ENCODE data around the gene HLA-DOA. TPM values are rescaled to one million over a fixed set of nuclear protein-coding genes. Genes with fewer than 3 reads are reported as not detected.

HLA-DOA gene
- total RNA-seq, 1 experiment from 2014 or later, result not detected

DNA sequence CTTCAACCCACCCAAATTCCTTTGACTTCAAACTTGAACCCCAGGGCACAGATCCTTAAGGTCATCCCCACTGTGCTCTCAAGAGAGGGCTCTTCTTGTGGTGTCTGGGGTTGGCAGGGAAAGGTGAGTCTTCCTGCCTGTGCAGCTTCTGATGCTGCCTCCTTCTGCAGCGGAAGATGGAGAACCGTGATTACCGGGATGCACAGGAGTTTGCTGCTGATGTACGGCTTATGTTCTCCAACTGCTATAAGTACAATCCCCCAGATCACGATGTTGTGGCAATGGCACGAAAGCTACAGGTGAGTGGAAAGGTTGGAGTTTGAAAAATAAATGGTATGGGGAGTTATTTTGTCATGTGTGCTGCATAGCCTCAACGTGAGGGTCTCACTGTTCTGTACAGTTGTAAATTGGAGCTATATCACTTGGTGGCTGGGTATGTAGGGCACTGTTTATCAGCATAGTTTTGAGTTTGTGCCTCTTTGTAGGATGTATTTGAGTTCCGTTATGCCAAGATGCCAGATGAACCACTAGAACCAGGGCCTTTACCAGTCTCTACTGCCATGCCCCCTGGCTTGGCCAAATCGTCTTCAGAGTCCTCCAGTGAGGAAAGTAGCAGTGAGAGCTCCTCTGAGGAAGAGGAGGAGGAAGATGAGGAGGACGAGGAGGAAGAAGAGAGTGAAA is 32.0 kb downstream of the HLA-DOA start:
- H3K4me1 ChIP-seq (ENCODE audit: insufficient read depth, low read length), result peaks cover 18% of the 10 kb centered on the region
- peaks cover 91% of the 10 kb centered on the region for H3K36me3 ChIP-seq (ENCODE audit: low read depth, low read length)
- no TSS peak for BruUV-seq (replicated peaks)
- peaks cover 33% of the 10 kb centered on the region for H3F3A ChIP-seq (ENCODE audit: low read length, unreplicated experiment)
- ATAC-seq, result no peak
- H3K4me2 ChIP-seq (ENCODE audit: low read length), result peak overlapping the region; percentile 94; the same call in 1 of the 2 replicates
- peaks cover 81% of the 10 kb centered on the region for H3K79me2 ChIP-seq (ENCODE audit: low read length)
- no peak overlapping the region for H2AFZ ChIP-seq (ENCODE audit: low read length)
- no peak overlapping the region for H3K27ac ChIP-seq (ENCODE audit: low read length)
- DNase-seq, result no peak
- no peak overlapping the region for H3K9ac ChIP-seq (ENCODE audit: low read length)
- intact Hi-C loops (cut with micrococcal nuclease), result no loop called here
- ChIA-PET POLR2A (ENCODE audit: unreplicated experiment) (no interaction called here), CTCF (no interaction called here)
- no peaks in the 10 kb centered on the region for H3K9me2 ChIP-seq (replicated peaks; ENCODE audit: low read length)
- H3K9me3 ChIP-seq (ENCODE audit: low read length), result no peaks in the 10 kb centered on the region
- H3K4me3 ChIP-seq (ENCODE audit: low read length), result no peak overlapping the region
- TF ChIP-seq EZH2 (IDR thresholded peaks at IDR 0.05; ENCODE audit: low read length, unreplicated experiment), result no peak
- H3K27me3 ChIP-seq (ENCODE audit: low read length), result no peaks in the 10 kb centered on the region
- H4K20me1 ChIP-seq (ENCODE audit: low read length), result peaks cover 100% of the 10 kb centered on the region

DNA sequence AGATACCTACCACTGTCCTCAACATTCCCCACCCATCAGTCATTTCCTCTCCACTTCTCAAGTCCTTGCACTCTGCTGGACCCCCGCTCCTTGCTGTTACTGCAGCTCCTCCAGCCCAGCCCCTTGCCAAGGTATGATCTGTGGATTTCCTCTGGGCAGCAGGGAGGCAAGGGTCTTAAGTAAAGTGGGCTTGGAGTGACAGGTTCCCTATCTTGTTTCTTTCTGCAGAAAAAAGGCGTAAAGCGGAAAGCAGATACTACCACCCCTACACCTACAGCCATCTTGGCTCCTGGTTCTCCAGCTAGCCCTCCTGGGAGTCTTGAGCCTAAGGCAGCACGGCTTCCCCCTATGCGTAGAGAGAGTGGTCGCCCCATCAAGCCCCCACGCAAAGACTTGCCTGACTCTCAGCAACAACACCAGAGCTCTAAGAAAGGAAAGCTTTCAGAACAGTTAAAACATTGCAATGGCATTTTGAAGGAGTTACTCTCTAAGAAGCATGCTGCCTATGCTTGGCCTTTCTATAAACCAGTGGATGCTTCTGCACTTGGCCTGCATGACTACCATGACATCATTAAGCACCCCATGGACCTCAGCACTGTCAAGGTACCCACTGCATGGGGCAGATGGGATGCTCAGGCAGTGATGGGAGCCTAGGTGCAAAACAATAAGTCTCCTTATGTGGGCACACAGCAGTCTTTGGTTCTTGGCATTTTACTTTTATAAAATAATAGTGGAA is 32.9 kb downstream of the HLA-DOA start:
- no TSS peak for BruUV-seq (replicated peaks)

DNA sequence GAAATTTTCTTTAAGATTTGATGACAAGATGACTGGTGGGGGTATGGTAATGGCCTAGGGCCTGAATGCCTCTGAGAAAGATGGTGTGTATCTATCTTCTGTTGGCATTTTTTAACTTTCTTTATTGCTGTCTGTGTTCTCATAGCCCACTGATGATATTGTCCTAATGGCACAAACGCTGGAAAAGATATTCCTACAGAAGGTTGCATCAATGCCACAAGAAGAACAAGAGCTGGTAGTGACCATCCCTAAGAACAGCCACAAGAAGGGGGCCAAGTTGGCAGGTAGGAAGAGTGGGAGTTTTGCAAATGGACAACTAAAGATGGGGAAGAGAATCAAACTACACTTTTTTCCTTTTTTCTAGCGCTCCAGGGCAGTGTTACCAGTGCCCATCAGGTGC is 33.5 kb downstream of the HLA-DOA start:
- CTCF ChIA-PET, result interaction anchor here (0.6 kb wide), 1 partner anchor 1960 kb away, joined by 10 read pairs; no protein-coding TSS in a partner anchor
- Histone ChIP-seq H2AFZ (ENCODE audit: low read length) (no peak overlapping the region), H4K20me1 (ENCODE audit: low read length) (peaks cover 88% of the 10 kb centered on the region), H3K79me2 (ENCODE audit: low read length) (peaks cover 89% of the 10 kb centered on the region), H3K27ac (ENCODE audit: low read length) (no peak overlapping the region), H3K9me3 (ENCODE audit: low read length) (no peaks in the 10 kb centered on the region), H3K36me3 (ENCODE audit: low read depth, low read length) (peaks cover 86% of the 10 kb centered on the region), H3K4me1 (ENCODE audit: insufficient read depth, low read length) (peaks cover 24% of the 10 kb centered on the region), H3K9ac (ENCODE audit: low read length) (no peak overlapping the region), H3F3A (ENCODE audit: low read length, unreplicated experiment) (peaks cover 22% of the 10 kb centered on the region), H3K4me2 (ENCODE audit: low read length) (peak overlapping the region; percentile 94), H3K27me3 (ENCODE audit: low read length) (no peaks in the 10 kb centered on the region), H3K4me3 (ENCODE audit: low read length) (peak overlapping the region; percentile 98), H3K9me2 (replicated peaks; ENCODE audit: low read length) (no peaks in the 10 kb centered on the region)
- BruUV-seq (replicated peaks), result no TSS peak
- intact Hi-C loops (cut with micrococcal nuclease), result no loop called here
- TF ChIP-seq EZH2 (IDR thresholded peaks at IDR 0.05; ENCODE audit: low read length, unreplicated experiment), result no peak
- TF ChIP-seq, protein P1, sequence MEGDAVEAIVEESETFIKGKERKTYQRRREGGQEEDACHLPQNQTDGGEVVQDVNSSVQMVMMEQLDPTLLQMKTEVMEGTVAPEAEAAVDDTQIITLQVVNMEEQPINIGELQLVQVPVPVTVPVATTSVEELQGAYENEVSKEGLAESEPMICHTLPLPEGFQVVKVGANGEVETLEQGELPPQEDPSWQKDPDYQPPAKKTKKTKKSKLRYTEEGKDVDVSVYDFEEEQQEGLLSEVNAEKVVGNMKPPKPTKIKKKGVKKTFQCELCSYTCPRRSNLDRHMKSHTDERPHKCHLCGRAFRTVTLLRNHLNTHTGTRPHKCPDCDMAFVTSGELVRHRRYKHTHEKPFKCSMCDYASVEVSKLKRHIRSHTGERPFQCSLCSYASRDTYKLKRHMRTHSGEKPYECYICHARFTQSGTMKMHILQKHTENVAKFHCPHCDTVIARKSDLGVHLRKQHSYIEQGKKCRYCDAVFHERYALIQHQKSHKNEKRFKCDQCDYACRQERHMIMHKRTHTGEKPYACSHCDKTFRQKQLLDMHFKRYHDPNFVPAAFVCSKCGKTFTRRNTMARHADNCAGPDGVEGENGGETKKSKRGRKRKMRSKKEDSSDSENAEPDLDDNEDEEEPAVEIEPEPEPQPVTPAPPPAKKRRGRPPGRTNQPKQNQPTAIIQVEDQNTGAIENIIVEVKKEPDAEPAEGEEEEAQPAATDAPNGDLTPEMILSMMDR (conservative IDR thresholded peaks at IDR 0.05; ENCODE audit: low read depth, low read length), result no peak
- no peak for TF ChIP-seq EZH2phosphoT487 (IDR thresholded peaks at IDR 0.05; ENCODE audit: borderline replicate concordance, low read length)
- ATAC-seq, result no peak
- POLR2A ChIA-PET (ENCODE audit: unreplicated experiment), result no interaction called here
- no peak for DNase-seq

More for the DNA sequence above, 32.9 kb downstream of the HLA-DOA start:
- Histone ChIP-seq H4K20me1 (ENCODE audit: low read length) (peaks cover 94% of the 10 kb centered on the region), H3K4me1 (ENCODE audit: insufficient read depth, low read length) (peaks cover 19% of the 10 kb centered on the region), H3K9ac (ENCODE audit: low read length) (no peak overlapping the region), H3K4me3 (ENCODE audit: low read length) (peak overlapping the region; percentile 98), H3K27ac (ENCODE audit: low read length) (no peak overlapping the region), H2AFZ (ENCODE audit: low read length) (no peak overlapping the region), H3K9me3 (ENCODE audit: low read length) (no peaks in the 10 kb centered on the region), H3F3A (ENCODE audit: low read length, unreplicated experiment) (peaks cover 26% of the 10 kb centered on the region), H3K36me3 (ENCODE audit: low read depth, low read length) (peaks cover 92% of the 10 kb centered on the region), H3K27me3 (ENCODE audit: low read length) (no peaks in the 10 kb centered on the region), H3K79me2 (ENCODE audit: low read length) (peaks cover 85% of the 10 kb centered on the region), H3K4me2 (ENCODE audit: low read length) (peak overlapping the region; percentile 94), H3K9me2 (replicated peaks; ENCODE audit: low read length) (no peaks in the 10 kb centered on the region)
- DNase-seq (no peak), ATAC-seq (no peak)
- ChIA-PET POLR2A (ENCODE audit: unreplicated experiment) (no interaction called here), CTCF (no interaction called here)
- intact Hi-C loops (cut with micrococcal nuclease), result no loop called here
- TF ChIP-seq EZH2phosphoT487 (IDR thresholded peaks at IDR 0.05; ENCODE audit: borderline replicate concordance, low read length) (no peak), EZH2 (IDR thresholded peaks at IDR 0.05; ENCODE audit: low read length, unreplicated experiment) (no peak)
- TF ChIP-seq, protein P1 (conservative IDR thresholded peaks at IDR 0.05; ENCODE audit: low read depth, low read length), result no peak

Data from PC-3 (cell line).